ENCODE results near the gene CYP26C1.
"Not testable (repeated sequence)": the region's sequence is repeated elsewhere in the genome, so short reads cannot be mapped to it uniquely, and the experiment has no call there.

CYP26C1 gene

DNA sequence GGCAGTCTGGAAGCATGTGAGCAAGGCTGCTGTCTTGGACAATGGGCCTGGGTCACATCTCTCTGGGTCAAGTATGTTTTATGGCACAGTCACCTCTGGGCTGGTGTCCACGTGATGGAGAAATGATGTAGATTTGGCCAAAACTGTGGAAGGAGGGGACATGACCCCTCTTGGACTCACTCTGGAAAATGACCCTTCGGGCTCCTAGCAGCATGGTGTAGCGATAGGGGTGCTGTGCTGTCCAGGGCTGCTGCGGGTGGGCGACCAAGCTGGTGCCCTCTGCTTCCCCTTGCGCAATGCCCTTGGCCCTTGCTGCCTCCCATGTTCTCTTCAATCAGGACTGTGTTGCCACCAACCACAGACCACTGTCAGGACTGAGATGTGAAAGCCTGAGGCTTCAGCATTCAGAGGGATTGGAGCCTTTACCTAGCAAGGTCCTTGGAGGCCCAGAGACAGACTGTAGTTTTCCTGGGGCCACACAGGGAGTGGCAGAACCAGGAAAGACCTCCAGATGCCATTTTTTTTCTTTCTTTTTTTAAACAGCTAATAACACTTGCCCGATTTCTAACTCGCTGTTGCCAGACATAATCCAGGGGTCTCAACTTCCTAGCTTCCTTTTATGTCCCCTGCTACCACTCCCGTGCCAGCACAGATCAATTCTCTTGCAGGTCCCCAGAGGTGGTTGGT lies 19.2 kb downstream of the CYP26C1 start:
- no peak for DNase-seq

DNA sequence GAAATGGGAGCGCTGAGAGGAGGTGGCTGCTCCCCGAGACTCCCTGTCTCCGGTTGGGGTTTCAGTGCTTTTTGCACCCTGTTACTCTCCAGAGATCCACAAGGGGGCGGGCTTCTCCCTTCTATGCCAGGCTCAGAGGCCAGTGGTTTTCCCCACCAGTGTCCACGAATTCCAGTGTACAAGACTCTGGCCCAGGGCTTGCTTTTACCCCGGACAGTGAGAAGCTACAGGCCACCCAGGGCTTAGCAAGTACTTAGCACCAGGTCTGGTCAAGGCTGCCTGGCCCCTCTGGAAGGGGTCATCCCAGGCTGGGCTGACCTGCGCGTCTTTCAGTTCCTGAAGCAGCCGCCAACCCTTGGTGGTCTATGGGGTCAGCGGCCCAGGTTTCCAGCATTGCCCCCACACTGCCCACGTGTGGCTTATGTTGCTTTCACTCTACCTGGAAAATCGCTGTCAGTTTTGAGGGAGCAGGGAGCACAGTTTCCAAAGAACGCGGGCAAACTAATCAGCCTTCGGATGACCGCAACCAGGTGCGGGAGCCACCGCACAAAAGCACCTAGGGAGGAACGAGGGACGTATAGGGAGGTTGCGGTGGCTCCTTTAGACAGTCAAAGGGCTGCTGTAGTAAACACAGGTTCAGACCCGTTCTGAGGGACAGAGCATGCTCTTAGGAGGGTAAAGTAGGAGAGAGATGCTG lies 19.9 kb downstream of the CYP26C1 start:
- DNase-seq: peak; percentile 10

DNA sequence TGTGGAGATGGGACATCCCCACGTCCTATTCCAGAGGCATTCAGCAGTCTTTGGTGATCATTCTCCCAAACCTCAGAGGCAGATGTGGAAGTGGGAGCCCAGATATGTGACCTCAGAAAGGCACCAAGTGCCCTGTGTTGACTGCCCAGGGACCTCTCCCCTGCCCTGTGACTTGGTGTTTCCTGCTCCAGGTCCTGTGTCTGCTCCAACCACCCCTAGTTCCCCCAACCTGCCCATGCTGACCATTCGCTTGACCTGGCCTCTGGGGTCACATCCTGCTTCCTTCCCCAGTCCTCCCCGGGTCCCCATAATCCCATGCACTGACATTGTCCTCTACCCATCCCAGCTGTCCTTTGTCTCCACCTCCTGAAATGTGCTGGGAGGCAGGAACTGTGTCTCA lies 20.7 kb downstream of the CYP26C1 start:
- no peak for DNase-seq

DNA sequence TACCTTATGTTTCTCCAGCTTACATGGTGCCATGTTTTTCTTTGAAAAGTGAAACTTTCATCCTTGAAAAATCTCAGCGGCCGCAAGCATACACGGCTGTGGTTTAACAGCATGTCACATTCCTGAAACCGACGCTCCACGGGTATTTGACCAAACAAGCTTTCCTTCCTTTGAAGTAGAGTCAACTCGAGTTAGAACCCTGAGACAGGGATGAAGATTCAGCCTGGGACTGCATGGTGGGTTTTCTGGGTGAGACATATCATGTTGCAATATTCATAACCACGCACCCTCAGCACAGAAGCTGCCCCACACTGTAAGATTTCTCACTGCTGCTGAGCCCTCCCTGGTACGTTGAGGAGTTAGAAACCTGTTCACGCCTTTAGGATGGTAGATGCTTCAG lies 21.2 kb downstream of the CYP26C1 start:
- no peak for DNase-seq

DNA sequence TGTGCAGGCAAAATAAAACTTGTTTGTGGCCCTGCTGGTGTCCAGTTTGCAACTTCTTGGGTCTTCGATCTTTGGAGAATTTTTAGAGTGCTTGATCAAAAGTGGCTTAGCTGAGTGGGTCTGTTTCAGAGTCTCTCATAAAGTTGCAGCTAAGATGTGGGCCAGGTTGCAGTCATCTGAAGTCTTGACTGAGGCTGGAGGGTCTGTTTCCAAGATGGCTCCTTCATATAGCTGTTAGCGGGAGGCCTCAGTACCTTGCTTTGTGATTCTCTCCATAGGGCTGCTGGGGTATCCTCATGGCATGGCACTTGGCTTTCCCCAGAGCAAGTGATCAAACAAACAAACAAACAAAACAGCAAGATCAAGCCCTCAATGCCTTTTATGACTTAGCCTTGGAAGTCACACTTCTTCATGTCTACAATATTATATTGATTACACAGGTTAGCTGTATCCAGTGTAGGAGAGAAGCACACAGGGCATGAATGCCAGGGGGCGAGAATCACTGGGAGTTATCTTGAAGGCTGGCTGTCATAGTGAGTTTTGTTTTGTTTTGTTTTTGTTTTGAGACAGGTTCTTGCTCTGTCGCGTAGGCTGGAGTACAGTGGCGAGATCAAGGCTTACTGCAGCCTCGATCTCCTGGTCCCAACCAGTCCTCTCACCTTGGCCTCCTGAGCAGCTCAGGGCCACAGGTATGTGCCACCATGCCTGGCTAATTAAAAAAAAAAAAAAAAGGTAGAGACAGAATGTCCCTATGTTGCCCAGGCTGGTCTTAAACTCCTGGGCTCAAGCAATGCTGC lies 23.3 kb downstream of the CYP26C1 start:
- DNase-seq: no peak

DNA sequence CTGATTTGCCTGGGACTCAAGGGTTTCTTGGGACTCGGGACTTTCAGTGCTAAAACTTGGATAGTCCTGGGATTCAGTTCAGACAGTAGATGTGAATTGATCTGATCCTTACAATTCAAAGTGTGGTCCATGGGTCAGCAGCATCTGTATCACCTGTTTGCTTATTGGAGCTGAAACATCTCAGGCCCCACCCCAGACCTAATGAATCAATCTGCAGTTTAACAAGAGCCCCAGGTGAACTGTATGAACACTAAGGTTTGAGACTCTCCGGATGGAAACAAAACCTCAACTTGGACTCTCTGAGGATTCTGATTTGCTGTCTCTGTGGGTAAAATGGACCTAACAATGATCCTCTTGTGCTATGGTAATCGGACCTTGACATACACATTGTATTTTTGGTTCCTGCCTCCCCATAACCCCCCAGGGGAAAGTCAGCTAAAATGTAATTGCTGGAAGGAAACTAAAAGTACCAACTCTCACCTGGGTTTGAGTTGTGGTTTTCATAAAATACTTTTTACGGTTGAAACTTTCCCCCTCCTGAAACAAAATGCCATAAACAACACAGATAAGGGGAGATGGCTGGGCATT lies 24.8 kb downstream of the CYP26C1 start:
- no peak for DNase-seq

DNA sequence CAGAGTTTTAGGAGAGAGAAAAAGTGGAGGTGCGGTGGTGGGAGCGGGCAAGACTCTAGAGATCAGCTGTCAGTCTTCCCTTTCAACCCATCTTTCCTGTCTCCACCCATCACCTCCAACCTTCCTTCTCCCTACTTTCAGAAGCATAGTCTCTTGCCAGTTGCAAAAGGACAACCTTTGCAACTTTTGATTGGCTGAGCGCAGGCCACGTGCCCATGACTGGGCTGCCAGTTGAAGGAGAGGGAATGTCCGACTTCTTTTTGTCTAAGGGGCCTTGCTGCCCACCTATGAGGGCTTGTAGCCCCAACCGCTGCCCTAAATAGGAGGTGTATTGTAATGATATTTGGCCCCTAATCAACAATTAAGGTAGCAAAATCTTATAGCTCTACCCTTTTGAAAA lies 25.7 kb downstream of the CYP26C1 start:
- no peak for DNase-seq

DNA sequence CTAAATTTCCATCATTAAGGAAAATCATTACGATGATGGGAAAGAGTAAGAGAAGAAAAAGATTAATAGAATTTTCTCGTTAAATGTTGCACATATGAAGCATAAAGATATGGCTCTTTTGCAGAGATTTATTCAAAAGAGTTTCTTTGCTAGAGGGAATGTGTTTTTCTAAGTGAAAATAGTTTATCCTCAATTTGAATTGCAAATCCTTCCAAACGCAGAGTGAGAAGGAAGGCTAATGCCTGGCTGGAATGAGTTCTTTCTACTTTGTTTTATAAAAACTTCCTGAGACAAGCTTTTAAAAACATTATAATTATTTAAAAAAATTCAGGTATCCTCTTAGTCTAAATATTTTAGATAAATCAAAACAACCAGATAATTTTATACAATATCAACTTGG lies 27.2 kb downstream of the CYP26C1 start:
- DNase-seq: no peak

DNA sequence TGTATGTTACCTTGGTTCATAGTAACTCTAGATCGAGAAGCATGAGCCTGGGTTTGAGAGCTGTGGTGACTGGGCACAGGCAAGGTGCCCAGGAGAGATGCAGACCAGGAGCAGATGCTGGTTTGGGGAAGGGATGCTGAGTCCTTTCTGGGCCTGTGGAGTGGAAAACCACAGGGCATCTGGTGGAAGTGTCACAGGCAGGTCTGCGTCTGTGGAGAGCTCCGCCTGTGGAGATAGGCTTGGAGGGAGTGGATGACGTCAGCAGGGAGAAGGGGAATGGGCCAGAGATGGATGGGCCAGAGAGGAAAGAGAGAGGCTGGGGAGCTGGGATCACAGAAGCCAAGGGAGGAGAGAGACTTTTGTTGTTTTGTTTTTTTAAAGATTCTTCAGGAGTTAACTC lies 27.9 kb downstream of the CYP26C1 start:
- DNase-seq: no peak

DNA sequence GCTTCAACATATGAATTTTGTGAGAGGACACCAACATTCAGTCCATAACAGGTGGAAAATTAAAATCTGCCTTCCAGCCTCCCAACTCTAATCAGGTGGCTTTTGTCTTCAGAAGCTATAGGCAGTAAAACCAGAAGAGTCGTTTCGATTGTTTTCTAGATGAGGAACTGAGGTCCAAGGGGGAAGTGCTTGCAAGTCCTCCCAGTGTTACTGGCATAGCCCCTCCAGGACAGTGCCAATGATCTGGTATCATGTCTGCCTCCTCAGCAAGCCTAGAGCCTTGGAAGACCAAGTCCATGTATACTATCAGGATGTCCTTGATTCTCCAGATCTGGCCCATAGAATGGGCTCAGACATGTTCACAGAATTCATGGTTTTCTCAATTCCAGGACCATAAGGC lies 30.0 kb downstream of the CYP26C1 start:
- no peak for DNase-seq

DNA sequence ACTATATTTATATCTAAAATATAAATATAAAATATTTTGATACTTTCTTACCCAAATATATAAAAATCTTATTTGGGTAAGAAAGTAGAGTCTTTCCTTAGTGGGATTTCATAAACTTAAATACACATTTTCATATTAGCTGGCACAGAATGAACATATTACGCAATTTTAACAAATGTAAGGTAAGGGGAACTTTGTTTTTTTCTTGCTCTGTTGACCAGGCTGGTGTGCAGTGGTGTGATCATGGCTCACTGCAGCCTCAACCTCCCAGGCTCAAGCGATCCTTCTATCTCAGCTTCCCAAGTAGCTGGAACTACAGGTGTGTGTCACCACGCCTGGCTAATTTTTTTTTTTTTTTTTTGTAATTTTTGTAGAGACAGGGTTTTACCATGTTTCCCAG lies 31.4 kb downstream of the CYP26C1 start:
- DNase-seq: no peak

DNA sequence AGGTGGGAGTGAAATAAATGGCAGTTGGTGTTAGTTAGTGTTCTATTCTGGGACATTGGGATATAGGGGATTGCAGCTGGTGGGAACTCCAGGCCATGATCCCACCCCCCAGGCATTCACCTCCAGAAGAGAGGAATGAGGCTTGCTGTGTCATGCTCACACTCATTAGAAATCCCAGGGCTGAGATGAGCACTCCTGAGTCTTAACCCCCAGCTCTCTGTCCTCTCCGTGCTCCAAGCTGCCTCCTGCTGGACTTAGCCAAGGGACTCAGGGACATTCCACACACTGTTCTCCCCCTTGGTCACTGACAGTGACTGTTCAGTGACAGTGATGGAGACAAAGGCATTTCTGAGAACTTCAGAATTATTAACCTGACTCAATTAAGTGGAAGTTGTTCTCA lies 34.6 kb downstream of the CYP26C1 start:
- no peak for DNase-seq

DNA sequence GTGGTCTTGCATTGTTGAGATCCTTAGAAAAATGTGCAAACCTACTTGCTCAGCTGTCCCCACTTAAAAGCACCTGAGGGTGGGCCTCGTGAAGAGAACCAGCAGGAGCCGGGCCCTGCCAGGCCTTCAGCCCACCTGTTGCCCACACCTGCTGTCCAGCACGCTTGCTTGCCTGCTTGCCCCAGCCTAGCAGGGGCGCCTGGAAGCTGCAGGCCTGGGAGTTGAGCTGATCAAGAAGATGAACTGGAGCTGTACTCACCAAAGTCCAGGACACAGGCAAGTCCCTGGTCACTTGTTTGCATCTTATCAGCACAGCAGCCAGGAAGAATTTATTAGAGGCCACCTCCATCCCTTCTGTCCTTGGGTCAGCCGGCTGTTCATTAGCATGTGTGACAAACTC lies 36.3 kb downstream of the CYP26C1 start:
- peak; percentile 12 for DNase-seq

DNA sequence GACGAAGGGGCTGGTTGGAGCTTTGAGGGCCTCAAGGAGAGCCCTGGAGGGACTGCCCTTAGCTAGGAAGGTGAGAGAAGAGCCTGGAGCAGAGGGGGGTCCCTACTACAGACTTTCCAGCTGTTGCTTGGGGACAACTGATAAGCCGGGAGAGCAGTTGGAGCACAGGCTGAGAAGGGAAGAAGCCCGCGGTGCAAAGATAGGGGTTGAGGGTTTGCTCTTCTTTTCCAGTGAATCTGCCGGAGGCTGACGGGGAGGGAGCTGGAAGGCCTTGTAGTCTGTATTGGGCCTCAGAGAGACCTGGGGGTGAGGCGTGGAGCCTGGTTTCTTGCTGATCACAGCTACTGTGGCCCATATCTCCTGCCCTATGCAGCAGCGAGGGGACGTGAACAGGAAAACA lies 36.8 kb downstream of the CYP26C1 start:
- DNase-seq: no peak

DNA sequence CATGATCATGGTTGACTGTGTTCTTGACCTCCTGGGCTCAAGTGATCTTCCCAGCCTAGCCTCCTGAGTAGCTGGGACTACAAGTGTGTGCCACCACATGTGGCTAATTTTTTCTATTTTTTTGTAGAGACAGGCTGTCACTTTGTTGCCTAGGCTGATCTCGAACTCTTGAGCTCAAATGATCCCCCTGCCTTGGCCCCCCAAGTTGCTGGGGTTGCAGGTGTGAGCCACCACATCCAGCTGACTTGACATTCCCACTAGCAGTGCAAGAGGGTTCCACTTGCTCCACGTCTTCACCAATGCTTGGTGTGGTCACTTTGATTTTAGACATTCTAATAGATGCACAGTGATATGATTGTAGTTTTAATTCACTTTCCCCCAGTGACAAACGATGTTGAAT lies 38.2 kb downstream of the CYP26C1 start:
- DNase-seq: no peak

DNA sequence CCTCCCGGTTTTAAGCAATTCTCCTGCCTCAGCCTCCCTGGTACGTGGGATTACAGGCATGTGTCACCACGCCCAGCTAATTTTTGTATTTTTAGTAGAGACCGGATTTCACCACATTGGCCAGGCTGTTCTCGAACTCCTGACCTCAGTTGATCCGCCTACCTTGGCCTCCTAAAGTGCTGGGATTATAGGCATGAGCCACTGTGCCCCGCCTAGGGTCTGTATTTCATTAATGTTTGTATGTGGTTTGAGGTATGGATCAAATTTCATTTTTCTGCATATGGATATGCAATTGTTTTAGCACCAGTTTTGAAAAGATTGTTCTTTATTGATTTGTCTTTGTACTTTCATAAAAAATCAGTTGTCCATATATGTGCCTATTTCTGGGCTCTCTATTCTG lies 39.1 kb downstream of the CYP26C1 start:
- no peak for DNase-seq

DNA sequence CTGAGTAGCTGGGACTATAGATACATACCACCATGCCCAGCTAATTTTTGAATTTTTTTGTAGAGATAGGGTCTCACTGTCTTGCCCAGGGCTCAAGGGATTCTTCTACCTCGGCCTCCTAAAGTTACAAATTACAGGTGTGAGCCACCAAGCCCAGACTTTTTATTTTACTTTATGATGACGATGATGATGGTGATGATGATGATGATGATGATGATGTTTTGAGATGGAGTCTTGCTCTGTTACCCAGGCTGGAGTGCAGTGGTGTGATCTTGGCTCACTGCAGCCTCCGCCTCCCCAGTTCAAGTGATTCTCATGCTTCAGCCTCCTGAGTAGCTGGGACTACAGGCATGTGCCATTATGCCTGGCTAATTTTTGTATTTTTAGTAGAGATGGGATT lies 40.5 kb downstream of the CYP26C1 start:
- not testable (repeated sequence) for DNase-seq

DNA sequence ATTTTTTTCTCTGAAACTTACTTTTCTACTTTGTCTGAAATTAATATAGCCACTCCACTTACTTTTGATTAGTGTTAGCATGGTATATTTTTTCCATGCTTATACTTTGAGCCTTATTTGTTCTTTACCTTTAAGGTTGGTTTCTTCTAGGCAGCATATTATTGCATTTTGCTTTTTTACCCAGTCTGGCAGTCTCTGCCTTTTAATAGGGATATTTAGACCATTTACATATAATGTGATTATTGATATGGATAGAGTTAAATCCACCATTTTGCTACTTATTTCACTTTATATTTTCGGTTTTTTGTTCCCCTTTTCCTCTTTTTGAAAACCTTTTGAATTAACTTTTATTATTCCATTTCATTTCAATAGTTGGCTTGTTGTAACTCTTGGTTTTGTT lies 43.4 kb downstream of the CYP26C1 start:
- DNase-seq: no peak

DNA sequence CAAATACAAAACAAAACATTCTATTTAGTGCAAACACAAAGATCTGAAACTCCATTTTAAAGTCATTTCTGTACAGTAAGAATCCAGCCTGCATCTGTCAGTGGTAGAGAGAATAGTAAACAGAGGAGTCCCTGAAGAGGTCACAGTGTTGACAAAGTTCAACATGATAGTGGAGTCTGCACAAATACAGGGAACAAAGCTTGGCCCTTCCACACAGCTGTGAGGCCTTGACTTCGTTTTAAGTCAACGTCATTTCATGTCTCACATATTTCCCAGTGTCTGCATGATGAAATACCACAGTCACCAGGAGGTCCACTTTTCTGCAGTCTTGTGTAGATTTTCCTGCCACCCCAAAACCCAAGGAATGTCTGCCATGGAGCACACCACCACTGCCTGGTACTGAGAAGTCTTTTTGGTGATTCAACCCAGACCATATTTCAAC lies 46.1 kb downstream of the CYP26C1 start:
- peak; percentile 66 for DNase-seq

DNA sequence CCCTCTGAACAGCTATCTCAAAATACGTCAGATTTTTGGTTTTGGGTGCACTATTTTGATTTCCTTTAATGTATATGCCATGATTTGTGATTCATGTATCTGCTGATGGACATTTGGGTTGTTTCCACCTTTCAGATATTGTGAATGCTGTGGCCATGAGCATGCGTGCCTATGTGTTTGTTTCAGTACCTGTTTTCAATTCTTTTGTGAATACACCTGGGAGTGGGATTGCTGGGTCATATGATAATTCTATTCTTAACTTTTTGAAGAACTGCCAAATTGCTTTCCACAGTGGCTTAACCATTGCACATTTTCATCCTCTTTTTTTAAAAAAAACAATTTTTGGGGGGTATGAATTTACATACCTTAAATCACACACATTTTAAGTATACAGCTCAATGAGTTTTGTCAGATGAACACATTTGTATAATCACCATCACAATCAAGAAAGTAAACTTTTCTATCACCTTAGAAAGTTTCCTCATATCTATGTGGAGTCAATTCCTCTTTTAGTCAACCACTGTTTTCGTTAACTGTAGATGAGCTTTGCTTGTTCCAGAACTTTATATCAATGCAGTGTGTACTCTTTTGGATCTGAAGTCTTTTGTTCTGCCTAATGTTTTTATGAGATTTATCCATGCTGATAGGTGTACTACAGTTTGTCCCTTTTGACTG lies 50.0 kb downstream of the CYP26C1 start:
- no peak for DNase-seq

DNA sequence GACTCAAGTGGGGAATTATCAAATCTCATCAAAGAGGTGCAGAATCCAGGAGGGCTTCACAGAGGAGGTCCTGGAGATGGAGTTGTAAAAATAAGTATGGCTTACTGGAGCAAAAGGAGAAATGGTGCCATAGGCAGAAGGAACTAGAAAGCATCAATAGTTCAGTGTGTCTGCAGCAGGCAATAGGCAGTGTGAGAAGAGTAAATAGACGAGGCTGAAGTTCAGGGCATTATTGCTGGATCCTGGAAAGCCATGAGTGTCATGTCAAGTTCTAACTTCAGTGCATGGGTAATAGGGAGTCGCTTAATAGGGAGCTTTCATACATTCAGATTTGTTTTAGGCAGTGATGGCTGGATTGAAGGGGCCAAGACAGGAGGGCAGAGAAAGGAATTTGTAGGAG lies 52.4 kb downstream of the CYP26C1 start:
- no peak for DNase-seq

DNA sequence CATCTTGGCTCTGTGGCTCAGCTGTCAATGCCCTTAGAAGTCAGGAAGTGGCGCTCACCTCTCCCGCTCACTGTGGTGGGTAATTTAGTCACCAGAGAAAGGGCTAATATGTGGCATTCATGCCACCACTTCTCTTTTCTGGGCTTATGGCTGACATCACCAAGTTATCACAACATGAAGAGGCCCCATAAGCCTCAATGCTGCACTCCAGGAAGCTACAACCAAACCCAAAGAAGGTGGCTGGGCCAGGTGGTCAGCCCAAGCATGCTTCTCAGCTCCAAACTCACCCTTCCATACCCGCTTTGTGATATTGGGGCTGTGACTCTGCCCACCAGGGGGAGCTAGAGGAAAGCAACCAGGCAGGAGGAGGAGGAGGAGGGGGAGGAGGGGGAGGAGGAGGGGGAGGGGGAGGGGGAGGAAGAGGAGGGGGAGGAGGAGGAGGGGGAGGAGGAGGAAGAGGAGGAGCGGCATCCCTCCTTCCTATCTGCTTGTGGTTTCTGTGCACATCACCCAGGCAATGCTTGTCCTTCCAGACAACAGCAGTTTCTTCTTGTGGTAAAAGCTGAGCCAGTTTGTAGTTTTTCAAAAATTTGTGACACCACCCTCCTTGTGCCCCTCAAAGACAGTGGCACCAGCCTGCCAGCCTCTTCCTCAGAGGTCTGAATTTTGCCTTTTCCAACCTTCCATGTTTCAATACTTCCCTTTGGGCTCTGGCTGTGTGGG lies 55.2 kb downstream of the CYP26C1 start:
- peak; percentile 4 for DNase-seq
